Measurements from ENCODE around the gene SUSD6.

The SUSD6 gene

GRCh38 chr14:69650948-69651369, 39.6 kb downstream of the SUSD6 start:
- DNase-seq (ENCODE audit: low read depth), result no peak

DNA sequence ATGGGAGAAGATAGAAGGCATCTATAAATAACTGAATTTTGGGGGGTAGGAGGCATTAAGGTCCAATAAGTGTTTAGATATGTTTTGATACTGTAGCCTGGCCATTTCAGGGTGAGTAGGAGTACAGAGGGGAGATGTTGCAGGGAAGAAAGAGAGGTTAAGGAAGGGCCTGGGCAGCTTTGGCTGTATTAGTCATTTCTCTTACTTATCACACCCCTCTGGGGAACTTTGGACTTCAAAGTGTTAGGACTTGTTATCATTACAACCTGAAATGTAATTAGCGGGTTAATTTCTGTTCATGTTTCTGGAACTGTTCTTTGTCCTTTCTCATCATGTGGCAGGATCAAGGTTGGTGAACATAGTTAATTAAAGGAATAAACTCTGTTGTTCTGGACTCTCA, 40.3 kb downstream of the SUSD6 start:
- no peak for DNase-seq (ENCODE audit: low read depth)

- DNase-seq (ENCODE audit: low read depth), result no peak
Observed at GRCh38 chr14:69652942-69653684, 41.7 kb downstream of the SUSD6 start.

DNA sequence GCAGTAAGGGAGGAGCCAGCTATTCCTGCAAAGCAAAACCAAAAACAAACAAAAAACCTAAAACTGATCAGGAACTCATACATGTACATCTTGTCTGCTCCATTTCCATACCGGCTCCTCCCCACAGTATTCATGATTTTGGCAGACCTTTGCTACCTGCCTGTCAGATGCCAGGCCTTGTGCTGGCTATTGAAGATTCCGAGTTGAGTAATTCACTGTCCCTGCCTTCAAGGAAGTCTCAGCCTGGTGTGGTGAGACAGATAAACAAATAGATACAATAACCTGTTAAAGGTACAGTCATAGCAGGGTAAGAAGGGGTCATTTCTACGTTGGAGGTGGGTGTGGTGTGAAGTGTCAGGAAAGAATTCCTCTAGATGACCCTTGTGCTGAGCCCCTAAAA, 42.7 kb downstream of the SUSD6 start:
- no peak for DNase-seq (ENCODE audit: low read depth)

DNA sequence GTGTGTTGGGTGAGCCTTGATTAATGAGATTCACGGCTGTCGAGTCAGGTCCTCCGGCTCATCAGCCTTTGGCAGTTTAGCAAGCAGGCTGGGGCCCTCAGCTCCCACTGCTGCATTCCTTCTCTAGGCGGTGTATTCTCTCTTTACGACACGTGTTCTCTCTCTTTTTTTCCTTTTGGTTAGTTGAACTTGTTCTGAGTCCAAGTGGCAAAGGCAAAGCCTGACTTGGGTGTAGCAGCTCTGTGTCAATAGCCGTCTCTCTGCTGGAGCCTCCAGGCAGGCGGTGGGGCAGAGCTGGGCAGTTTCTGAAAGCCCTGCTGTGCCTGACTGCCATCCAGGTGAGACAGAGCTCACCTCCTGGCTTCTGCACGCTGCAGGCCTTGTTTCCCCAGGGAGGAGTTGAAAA, 46.6 kb downstream of the SUSD6 start:
- DNase-seq (ENCODE audit: low read depth), result no peak

DNA sequence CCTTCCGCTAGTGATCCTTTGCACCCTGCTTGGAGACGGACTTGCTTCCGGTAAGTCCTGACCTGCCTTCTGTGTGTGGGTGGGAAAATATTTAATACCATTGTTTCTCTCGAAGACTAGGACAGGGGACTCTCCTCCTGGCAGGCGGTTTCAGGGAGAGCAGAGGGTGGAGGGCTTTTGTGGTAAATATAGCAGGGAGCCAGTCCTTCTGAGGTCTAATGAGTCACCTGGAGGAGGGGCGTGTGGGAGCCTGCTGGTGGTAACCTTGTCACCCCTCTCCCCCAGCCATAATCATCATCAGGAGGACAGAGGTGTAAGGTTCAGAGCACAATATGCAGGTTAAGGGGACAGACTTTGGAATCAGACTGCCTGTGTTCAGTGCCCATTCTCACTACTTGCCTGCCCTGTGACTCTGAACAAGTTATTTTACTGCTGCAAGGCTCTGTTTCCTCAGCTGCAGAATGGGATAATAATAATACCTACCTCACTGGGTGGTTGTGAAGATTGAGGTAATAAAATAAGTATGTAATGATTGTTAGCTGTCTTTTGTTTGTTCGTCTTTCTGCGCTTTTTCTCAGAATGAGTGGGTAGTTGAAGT, 47.4 kb downstream of the SUSD6 start:
- DNase-seq (ENCODE audit: low read depth), result no peak

- DNase-seq (ENCODE audit: low read depth), result no peak
Observed at GRCh38 chr14:69660344-69661193, 49.2 kb downstream of the SUSD6 start.

GRCh38 chr14:69661194-69661537, 49.8 kb downstream of the SUSD6 start:
- no peak for DNase-seq (ENCODE audit: low read depth)

DNA sequence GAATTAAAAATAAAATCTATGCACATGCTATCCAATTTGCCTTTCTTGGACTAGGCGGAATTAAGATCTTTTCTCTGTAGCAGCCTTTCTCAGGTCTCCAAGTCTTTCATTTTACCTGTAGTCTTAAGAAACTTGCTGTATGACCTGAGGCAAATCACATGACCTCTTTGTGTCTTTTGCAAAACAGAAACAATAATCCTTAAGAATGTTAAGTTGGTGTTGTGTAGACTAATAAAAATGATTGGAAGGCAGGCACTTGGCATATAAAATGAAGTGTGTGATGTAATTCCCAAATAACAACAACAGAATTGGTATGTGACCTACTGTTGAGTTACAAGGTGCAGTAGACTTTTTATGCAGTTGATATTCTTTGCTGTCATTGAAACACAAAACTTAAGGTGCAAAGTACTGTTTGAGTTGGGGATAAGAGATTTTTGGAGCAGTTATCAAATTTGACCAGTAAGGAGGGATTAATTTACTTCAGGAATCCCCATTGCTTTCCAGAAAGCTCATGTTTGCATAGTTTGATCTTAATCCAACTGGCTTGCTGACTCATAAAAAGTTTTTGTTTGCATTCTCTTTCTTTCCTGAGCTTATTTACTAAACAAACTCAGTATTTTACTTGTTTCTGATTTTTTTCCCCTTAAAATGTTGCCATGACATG, 51.4 kb downstream of the SUSD6 start:
- DNase-seq (ENCODE audit: low read depth), result no peak

DNA sequence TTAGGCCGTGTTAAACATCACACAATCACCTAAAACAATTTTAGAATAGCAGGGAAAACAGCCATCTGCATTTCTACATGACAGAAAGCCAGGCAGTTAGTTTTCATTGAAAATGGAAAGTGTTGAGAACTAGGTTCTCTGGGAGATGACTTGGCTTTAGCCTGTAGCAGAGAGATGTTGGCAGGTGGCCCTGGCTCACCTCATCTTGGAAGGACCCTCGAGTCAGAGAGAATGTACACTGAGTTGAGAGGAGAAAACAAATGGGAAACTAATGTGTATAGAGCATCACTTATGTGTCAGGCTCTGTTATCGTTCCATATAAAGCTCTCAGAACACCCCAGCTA, 51.9 kb downstream of the SUSD6 start:
- no peak for DNase-seq (ENCODE audit: low read depth)

GRCh38 chr14:69664265-69664664, 52.9 kb downstream of the SUSD6 start:
- DNase-seq (ENCODE audit: low read depth), result no peak

GRCh38 chr14:69664865-69665526, 53.6 kb downstream of the SUSD6 start:
- no peak for DNase-seq (ENCODE audit: low read depth)

DNA sequence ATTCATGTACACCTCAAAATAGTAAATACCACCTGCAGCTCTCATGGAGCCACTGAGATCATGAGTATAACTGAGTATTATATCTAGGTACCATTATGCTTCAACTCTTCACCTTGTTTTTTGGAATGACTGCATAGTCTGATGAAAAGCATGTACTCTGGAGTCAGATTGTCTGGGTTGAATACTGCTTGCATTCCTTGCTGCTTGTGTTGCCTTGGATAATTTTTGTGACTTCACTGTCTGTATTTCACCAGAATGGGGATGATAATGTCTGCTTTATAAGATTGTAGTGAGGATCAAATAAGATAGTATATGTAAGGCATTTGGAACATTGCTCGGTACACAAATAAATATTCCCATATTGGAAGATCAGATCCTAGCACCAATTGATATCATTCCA, 54.2 kb downstream of the SUSD6 start:
- DNase-seq (ENCODE audit: low read depth), result no peak

DNA sequence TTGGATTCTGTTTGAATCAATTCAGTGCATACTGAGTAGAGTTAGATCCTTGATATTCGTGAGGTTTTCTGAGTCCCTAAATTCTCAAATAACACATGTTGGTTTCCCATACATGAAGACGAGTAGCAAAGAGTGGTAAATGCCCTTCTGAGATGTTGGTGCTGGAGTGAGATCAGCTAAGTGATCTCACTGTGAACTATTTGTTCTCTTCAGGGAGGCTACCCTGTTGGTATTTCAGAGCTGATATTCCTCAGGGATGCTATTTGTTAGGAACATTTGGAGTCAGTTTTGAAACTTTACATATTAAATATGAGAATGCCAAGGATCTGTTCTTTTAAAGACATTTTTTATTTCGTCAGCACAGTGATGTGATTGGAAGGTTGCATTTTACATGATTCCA, 54.7 kb downstream of the SUSD6 start:
- DNase-seq (ENCODE audit: low read depth), result no peak

DNA sequence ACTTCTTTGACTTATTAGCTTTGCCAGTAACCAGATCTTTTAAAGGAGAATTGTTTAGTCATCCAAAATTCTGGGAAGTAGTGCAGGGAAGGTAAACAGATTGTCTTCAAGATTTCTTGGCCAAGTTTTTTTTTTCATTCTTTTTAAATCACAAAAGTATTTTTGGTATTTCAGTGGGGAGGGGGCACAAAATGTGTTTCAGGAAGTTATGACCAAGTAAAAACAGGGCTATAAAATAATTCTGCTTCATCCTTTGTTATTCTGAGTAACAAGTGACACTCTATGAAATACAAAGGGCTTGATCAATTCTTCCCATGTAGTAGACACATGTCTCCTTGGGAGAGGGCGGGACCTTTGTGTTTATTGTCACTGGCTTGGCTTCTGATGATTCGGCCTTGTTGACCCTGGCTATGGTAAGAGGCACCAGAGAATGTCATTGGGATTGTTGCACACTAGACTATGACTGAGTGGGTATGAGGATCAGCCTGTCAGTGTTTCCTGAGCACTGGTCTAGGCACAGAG, 55.4 kb downstream of the SUSD6 start:
- no peak for DNase-seq (ENCODE audit: low read depth)

GRCh38 chr14:69667938-69668335, 56.5 kb downstream of the SUSD6 start:
- DNase-seq (ENCODE audit: low read depth), result no peak

- no peak for DNase-seq (ENCODE audit: low read depth)
Observed at GRCh38 chr14:69669375-69669774, 58.0 kb downstream of the SUSD6 start.

GRCh38 chr14:69670093-69670492, 58.7 kb downstream of the SUSD6 start:
- no peak for DNase-seq (ENCODE audit: low read depth)

- DNase-seq (ENCODE audit: low read depth), result no peak
Observed at GRCh38 chr14:69671365-69672030, 60.1 kb downstream of the SUSD6 start.

- DNase-seq (ENCODE audit: low read depth), result no peak
Observed at GRCh38 chr14:69672356-69672755, 61.0 kb downstream of the SUSD6 start.

DNA sequence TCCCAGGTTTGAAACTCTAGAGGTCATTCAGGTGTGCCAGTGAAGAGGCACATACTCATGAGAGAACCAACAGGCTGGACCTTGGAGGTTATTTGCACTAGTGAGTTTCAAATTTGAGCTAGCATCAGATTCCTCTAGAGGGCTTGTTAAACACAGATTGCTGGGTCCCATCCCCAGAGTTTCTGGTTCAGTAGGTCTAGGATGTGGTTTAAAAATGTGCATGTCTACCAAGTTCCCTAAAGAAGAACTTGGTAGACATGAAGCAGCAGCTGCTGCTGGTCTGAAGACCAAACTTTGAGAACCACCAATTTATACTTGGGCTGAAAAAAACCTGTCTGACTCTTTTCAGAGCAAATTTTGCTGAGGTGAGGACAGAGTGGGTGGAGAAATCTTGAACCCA, 61.7 kb downstream of the SUSD6 start:
- DNase-seq (ENCODE audit: low read depth), result no peak

All from activated T-cell treated with anti-CD3 and anti-CD28 coated beads for 24 hours (primary cell).